HCT116 (cell line): ENCODE results near the gene LUC7L. TPM values are rescaled to one million over a fixed set of nuclear protein-coding genes. Genes with fewer than 3 reads are reported as not detected.

Experiments
- ATAC-seq: fragments of 200-7000 bp; cut with Tn5 transposase; 2 replicates; pipeline ENCODE4 v1.9.1; 2020; ENCODE audit warnings: mild to moderate bottlenecking, moderate library complexity
- BruUV-seq: library from RNA; stranded (reverse); fragments of 400-500 nt; replicated peaks from 2 replicates; lab custom pipeline; 2021; lab: Mats Ljungman, UMichigan
- CTCF ChIA-PET: fragments of 300-600 bp; sonication (Branson Sonifier 250); formaldehyde crosslinking; loops from one replicate; lab custom pipeline; 2021; ENCODE audit warnings: antibody characterized with exemption; lab: Charles Lee
- POLR2A ChIA-PET: fragments of 300-600, 350-600 bp; sonication (Branson Sonifier 250); formaldehyde crosslinking; loops from one replicate; lab custom pipeline; 2021; ENCODE audit warnings: antibody characterized with exemption; lab: Charles Lee
- RAD21 ChIA-PET, 2 experiments: fragments of 300-600 bp; sonication (Branson Sonifier 250); formaldehyde crosslinking; loops; one replicate each; lab custom pipeline; 2023; ENCODE audit warnings: low total read pairs in 2 of 2; ENCODE audit not compliant: uncharacterized antibody in 2 of 2, unreplicated experiment in 2 of 2, low non-redundant PET in 1 of 2; lab: Charles Lee
- DNase-seq: peaks from one replicate; pipeline ENCODE4 v3.0.0-alpha.2; 2010; ENCODE audit warnings: low read depth, low spot score
- H2AFZ ChIP-seq: fragments of 200-600 bp; shearing (Covaris generic), sonication (generic); 2 replicates; pipeline ENCODE4 v1.6.1; 2017; ENCODE audit warnings: low read depth, mixed run types, mixed read lengths, antibody characterized with exemption, low read length; ENCODE audit not compliant: poor library complexity, severe bottlenecking
- H3K27ac ChIP-seq: 2 replicates; pipeline ENCODE4 v1.5.1; 2012; ENCODE audit warnings: low read depth, low read length
- H3K27me3 ChIP-seq: fragments of 200-600 bp; sonication (generic); 2 replicates; pipeline ENCODE4 v1.6.1; 2016; ENCODE audit warnings: mixed run types, low read length, mixed read lengths; ENCODE audit not compliant: insufficient read depth
- H3K36me3 ChIP-seq, 2 experiments: fragments of 200-500 bp in 1 of 2; fragments of 200-600 bp in 1 of 2; sonication (Bioruptor generic) in 1 of 2; sonication (generic) in 1 of 2; 2 replicates each; pipeline versions ENCODE4 v1.5.1 to v1.6.1; 2014 to 2016; ENCODE audit warnings: low read length in 2 of 2, inconsistent platforms in 1 of 2, mixed read lengths in 1 of 2, mixed run types in 1 of 2; ENCODE audit not compliant: insufficient read depth in 2 of 2, control insufficient read depth in 1 of 2
- H3K4me1 ChIP-seq, 2 experiments: fragments of 200-600 bp in 1 of 2; sonication (generic) in 1 of 2; 2 replicates each; pipeline versions ENCODE4 v1.5.1 to v1.6.1; 2012 to 2017; ENCODE audit warnings: low read length in 2 of 2, inconsistent platforms in 1 of 2, mild to moderate bottlenecking in 1 of 2, mixed read lengths in 1 of 2, mixed run types in 1 of 2, moderate library complexity in 1 of 2; ENCODE audit not compliant: insufficient read depth in 2 of 2, control insufficient read depth in 1 of 2
- H3K4me2 ChIP-seq: fragments of 200-600 bp; sonication (generic); 2 replicates; pipeline ENCODE4 v1.6.1; 2017; ENCODE audit warnings: mixed run types, low read length, mixed read lengths
- H3K4me3 ChIP-seq, 2 experiments: fragments of 200-600 bp in 1 of 2; sonication (generic) in 1 of 2; replicated peaks in 1 of 2; 2 replicates each; pipeline ENCODE4 v1.5.1; 2011 to 2016; ENCODE audit warnings: low read length in 2 of 2, control low read depth in 1 of 2, low read depth in 1 of 2, mild to moderate bottlenecking in 1 of 2, mixed read lengths in 1 of 2, mixed run types in 1 of 2
- H3K79me2 ChIP-seq: fragments of 200-600 bp; sonication (generic); 2 replicates; pipeline ENCODE4 v1.6.1; 2017; ENCODE audit warnings: mild to moderate bottlenecking, mixed run types, low read length, moderate library complexity, mixed read lengths; ENCODE audit not compliant: insufficient read depth
- H3K9ac ChIP-seq: fragments of 200-600 bp; sonication (generic); 2 replicates; pipeline ENCODE4 v1.6.1; 2016; ENCODE audit warnings: low read length, mixed read lengths
- H3K9me2 ChIP-seq: fragments of 200-600 bp; sonication (generic), shearing (Covaris generic); 2 replicates; pipeline ENCODE4 v1.6.1; 2017; ENCODE audit warnings: mixed run types, mild to moderate bottlenecking, moderate library complexity; ENCODE audit not compliant: insufficient read depth
- H3K9me3 ChIP-seq, 2 experiments: fragments of 200-500 bp in 1 of 2; fragments of 200-600 bp in 1 of 2; sonication (Bioruptor generic) in 1 of 2; sonication (generic) in 1 of 2; 2 replicates each; pipeline ENCODE4 v1.6.1; 2014 to 2017; ENCODE audit warnings: low read length in 2 of 2, mixed read lengths in 2 of 2, inconsistent platforms in 1 of 2, low read depth in 1 of 2, mild to moderate bottlenecking in 1 of 2, mixed run types in 1 of 2, moderate library complexity in 1 of 2; ENCODE audit not compliant: control insufficient read depth in 1 of 2, insufficient read depth in 1 of 2
- H4K20me1 ChIP-seq: fragments of 200-600 bp; sonication (generic), shearing (Covaris generic); 2 replicates; pipeline ENCODE4 v1.6.1; 2017; ENCODE audit warnings: mixed run types, mild to moderate bottlenecking, moderate library complexity; ENCODE audit not compliant: insufficient read depth
- ATF3 ChIP-seq: IDR thresholded peaks from 2 replicates; pipeline ENCODE4 v1.6.1; 2012
- CEBPB ChIP-seq: IDR thresholded peaks from 2 replicates; pipeline ENCODE4 v1.6.1; 2012; ENCODE audit warnings: low read depth
- EZH2phosphoT487 ChIP-seq: fragments of 200-600 bp; IDR thresholded peaks from 2 replicates; pipeline ENCODE4 v1.6.1; 2018; ENCODE audit warnings: antibody characterized with exemption, borderline replicate concordance
- FOSL1 ChIP-seq: IDR thresholded peaks from 2 replicates; pipeline ENCODE4 v1.6.1; 2012; ENCODE audit warnings: low read depth
- JUND ChIP-seq: IDR thresholded peaks from 2 replicates; pipeline ENCODE4 v1.6.1; 2012
- POLR2A ChIP-seq: IDR thresholded peaks from 2 replicates; pipeline ENCODE4 v1.7.0; 2011; ENCODE audit warnings: borderline replicate concordance; ENCODE audit not compliant: insufficient read depth, insufficient read length; ENCODE audit errors: extremely low read depth
- POLR2AphosphoS5 ChIP-seq: IDR thresholded peaks from 2 replicates; pipeline ENCODE4 v1.6.1; 2011; ENCODE audit warnings: mild to moderate bottlenecking, low read depth, low read length, moderate library complexity
- RAD21 ChIP-seq: IDR thresholded peaks from 2 replicates; pipeline ENCODE4 v1.6.1; 2012; ENCODE audit warnings: low read depth, mild to moderate bottlenecking
- REST ChIP-seq: IDR thresholded peaks from 2 replicates; pipeline ENCODE4 v1.6.1; 2012; ENCODE audit warnings: low read depth
- SIN3A ChIP-seq: IDR thresholded peaks from 2 replicates; pipeline ENCODE4 v1.6.1; 2012; ENCODE audit warnings: low read depth
- SP1 ChIP-seq: IDR thresholded peaks from 2 replicates; pipeline ENCODE4 v1.6.1; 2012; ENCODE audit warnings: low read depth
- SRF ChIP-seq: IDR thresholded peaks from 2 replicates; pipeline ENCODE4 v1.6.1; 2012; ENCODE audit warnings: low read depth
- TCF7L2 ChIP-seq: IDR thresholded peaks from 2 replicates; pipeline ENCODE4 v1.7.0; 2011; ENCODE audit warnings: borderline replicate concordance, inconsistent platforms; ENCODE audit not compliant: insufficient read depth, insufficient read length; ENCODE audit errors: extremely low read depth
- ZBTB33 ChIP-seq: IDR thresholded peaks from 2 replicates; pipeline ENCODE4 v1.6.1; 2011; ENCODE audit warnings: mild to moderate bottlenecking, low read length, moderate library complexity; ENCODE audit not compliant: insufficient replicate concordance; ENCODE audit errors: extremely low read depth
- ZFX ChIP-seq: fragments of 450-650 bp; IDR thresholded peaks from 2 replicates; pipeline ENCODE4 v1.6.1; 2017
- ZNF274 ChIP-seq: fragments of 200-500 bp; sonication (Bioruptor generic); IDR thresholded peaks from 2 replicates; pipeline ENCODE4 v1.6.1; 2014; ENCODE audit warnings: mild to moderate bottlenecking, low read depth, low read length, inconsistent platforms
- intact Hi-C: fragments of 100-400 bp; cut with micrococcal nuclease; formaldehyde crosslinking; loops from 2 replicates; pipeline ENCODE4 v1.10.0; 2022
- total RNA-seq: library from RNA; stranded (reverse); gene quantifications from one replicate; pipeline ENCODE4 v1.2.1, GENCODE V29; 2021; ENCODE audit not compliant: unreplicated experiment

Gene LUC7L
- total RNA-seq, 1 experiment from 2014 or later = 50.5 TPM

GRCh38 chr16:261031-261691, 31.9 kb upstream of the LUC7L start:
- ATAC-seq = no peak
- ChIA-PET CTCF (no interaction called here), POLR2A (no interaction called here), RAD21 (no interaction called here)
- H3K36me3 ChIP-seq = no peaks in the 10 kb centered on the region
- no peak for TF ChIP-seq ATF3
- no peak for TF ChIP-seq SIN3A
- TF ChIP-seq SRF = no peak
- no peak for TF ChIP-seq JUND
- no peak for TF ChIP-seq ZBTB33
- TF ChIP-seq CEBPB = no peak
- no peak for TF ChIP-seq REST
- no peak for TF ChIP-seq EZH2phosphoT487
- no peak for TF ChIP-seq FOSL1
- TF ChIP-seq ZNF274 = no peak
- no peak for TF ChIP-seq SP1
- TF ChIP-seq POLR2A = no peak
- TF ChIP-seq RAD21 = no peak
- TF ChIP-seq ZFX = no peak
- no peak for TF ChIP-seq POLR2AphosphoS5
- no peak for TF ChIP-seq TCF7L2
- no peak overlapping the region for H3K4me3 ChIP-seq
- H2AFZ ChIP-seq = no peak overlapping the region
- DNase-seq = no peak
- intact Hi-C loops = no loop called here
- H3K9me3 ChIP-seq = no peaks in the 10 kb centered on the region
- no peaks in the 10 kb centered on the region for H3K79me2 ChIP-seq
- no TSS peak for BruUV-seq
- no peak overlapping the region for H3K9ac ChIP-seq
- H4K20me1 ChIP-seq = no peaks in the 10 kb centered on the region
- no peaks in the 10 kb centered on the region for H3K9me2 ChIP-seq
- H3K4me2 ChIP-seq = no peak overlapping the region
- no peaks in the 10 kb centered on the region for H3K27me3 ChIP-seq
- H3K27ac ChIP-seq = no peak overlapping the region
- no peaks in the 10 kb centered on the region for H3K4me1 ChIP-seq
